T-cell (primary cell): Measurements from ENCODE around the gene RFNG. TPM values are rescaled to one million over a fixed set of nuclear protein-coding genes. Genes with fewer than 3 reads are reported as not detected.

ENCODE experiments used
- ATAC-seq, 4 experiments: fragments of 200-7000 bp in 3 of 4; fragments of 150-1000 bp in 1 of 4; cut with Tn5 transposase; replicated peaks in 1 of 4; 1 replicate in 3 of 4; 2 replicates in 1 of 4; pipeline ENCODE4 v1.10.0; 2021; ENCODE audit warnings: moderate library complexity in 3 of 4, mild to moderate bottlenecking in 2 of 4, moderate number of reproducible peaks in 1 of 4
- CTCF ChIA-PET, 2 donors: fragments of 300-600 bp; sonication (Branson Sonifier 250); formaldehyde crosslinking; loops; one replicate each; lab custom pipeline; 2022; ENCODE audit warnings: antibody characterized with exemption in 2 of 2; lab: Charles Lee
- POLR2A ChIA-PET, 2 donors: fragments of 300-600 bp; sonication (Branson Sonifier 250); formaldehyde crosslinking; loops; one replicate each; lab custom pipeline; 2022; ENCODE audit warnings: antibody characterized with exemption in 2 of 2; lab: Charles Lee
- DNase-seq, 35 experiments: peaks; one replicate each; pipeline versions ENCODE4 v3.0.0 to v3.0.0-alpha.2; 2013 to 2023
- H3K27ac ChIP-seq: one replicate; pipeline ENCODE4 v1.5.1; 2013; ENCODE audit warnings: low read length
- H3K27me3 ChIP-seq, 2 experiments: replicated peaks in 1 of 2; 1 replicate in 1 of 2; 2 replicates in 1 of 2; pipeline versions ENCODE4 v1.6.1 to v1.7.0; 2013; ENCODE audit warnings: low read length in 1 of 2, mixed read lengths in 1 of 2; ENCODE audit not compliant: control insufficient read depth in 2 of 2, insufficient read depth in 2 of 2; ENCODE audit errors: extremely low read depth in 1 of 2
- H3K36me3 ChIP-seq, 2 donors: 1 replicate in 1 of 2; 2 replicates in 1 of 2; pipeline versions ENCODE4 v1.6.1 to v1.7.0; 2013; ENCODE audit warnings: low read length in 1 of 2; ENCODE audit not compliant: control insufficient read depth in 2 of 2, insufficient read depth in 1 of 2; ENCODE audit errors: extremely low read depth in 1 of 2
- H3K4me1 ChIP-seq, 2 experiments: 1 replicate in 1 of 2; 2 replicates in 1 of 2; pipeline versions ENCODE4 v1.6.1 to v1.7.0; 2013; ENCODE audit warnings: low read length in 2 of 2, mixed read lengths in 1 of 2; ENCODE audit not compliant: insufficient read depth in 2 of 2, control insufficient read depth in 1 of 2; ENCODE audit errors: extremely low read depth in 1 of 2
- H3K4me3 ChIP-seq, 2 donors: 1 replicate in 1 of 2; 2 replicates in 1 of 2; pipeline versions ENCODE4 v1.5.1 to v1.7.0; 2013; ENCODE audit warnings: mild to moderate bottlenecking in 2 of 2, low read length in 1 of 2, moderate library complexity in 1 of 2; ENCODE audit not compliant: control insufficient read depth in 1 of 2; ENCODE audit errors: extremely low read depth in 1 of 2
- H3K9me3 ChIP-seq: 2 replicates; pipeline ENCODE4 v1.7.0; 2013
- H3K27ac Mint-ChIP-seq, 2 donors: one replicate each; pipeline ENCODE4 v1.8.0; 2020 to 2021; ENCODE audit warnings: mild to moderate bottlenecking in 2 of 2, mixed read lengths in 2 of 2
- H3K27me3 Mint-ChIP-seq, 2 donors: one replicate each; pipeline ENCODE4 v1.8.0; 2021 to 2022; ENCODE audit warnings: mixed read lengths in 2 of 2
- H3K36me3 Mint-ChIP-seq: one replicate; pipeline ENCODE4 v1.8.0; 2021; ENCODE audit warnings: mixed read lengths
- H3K4me1 Mint-ChIP-seq, 3 donors: one replicate each; pipeline ENCODE4 v1.8.0; 2020 to 2022; ENCODE audit warnings: mixed read lengths in 3 of 3, mild to moderate bottlenecking in 1 of 3
- H3K4me3 Mint-ChIP-seq, 3 donors: one replicate each; pipeline ENCODE4 v1.8.0; 2020 to 2022; ENCODE audit warnings: mild to moderate bottlenecking in 3 of 3, mixed read lengths in 3 of 3, moderate library complexity in 3 of 3
- H3K9me3 Mint-ChIP-seq, 3 donors: one replicate each; pipeline ENCODE4 v1.8.0; 2020 to 2022; ENCODE audit warnings: mixed read lengths in 3 of 3
- WGBS: methylation state at CpG from one replicate; pipeline ENCODE4 v1.1.5; 2013; ENCODE audit warnings: missing lambda C conversion rate; ENCODE audit not compliant: insufficient coverage; 5-methylcytosine and 5-hydroxymethylcytosine counted together
- total RNA-seq, 35 experiments: library from RNA in 6 of 35; stranded (reverse) in 6 of 35; fragments of 120-200 nt in 1 of 35; gene quantifications; one replicate each; pipeline versions ENCODE4 v1.2.1 to v1.2.4 and lab custom pipeline; 2013 to 2026

The RFNG gene
- total RNA-seq, 5 donors from 2014 or later (not counting 1 experiment from before 2014, with no cell fraction given): 31.5 to 38.6 (median 35.2) TPM

DNA sequence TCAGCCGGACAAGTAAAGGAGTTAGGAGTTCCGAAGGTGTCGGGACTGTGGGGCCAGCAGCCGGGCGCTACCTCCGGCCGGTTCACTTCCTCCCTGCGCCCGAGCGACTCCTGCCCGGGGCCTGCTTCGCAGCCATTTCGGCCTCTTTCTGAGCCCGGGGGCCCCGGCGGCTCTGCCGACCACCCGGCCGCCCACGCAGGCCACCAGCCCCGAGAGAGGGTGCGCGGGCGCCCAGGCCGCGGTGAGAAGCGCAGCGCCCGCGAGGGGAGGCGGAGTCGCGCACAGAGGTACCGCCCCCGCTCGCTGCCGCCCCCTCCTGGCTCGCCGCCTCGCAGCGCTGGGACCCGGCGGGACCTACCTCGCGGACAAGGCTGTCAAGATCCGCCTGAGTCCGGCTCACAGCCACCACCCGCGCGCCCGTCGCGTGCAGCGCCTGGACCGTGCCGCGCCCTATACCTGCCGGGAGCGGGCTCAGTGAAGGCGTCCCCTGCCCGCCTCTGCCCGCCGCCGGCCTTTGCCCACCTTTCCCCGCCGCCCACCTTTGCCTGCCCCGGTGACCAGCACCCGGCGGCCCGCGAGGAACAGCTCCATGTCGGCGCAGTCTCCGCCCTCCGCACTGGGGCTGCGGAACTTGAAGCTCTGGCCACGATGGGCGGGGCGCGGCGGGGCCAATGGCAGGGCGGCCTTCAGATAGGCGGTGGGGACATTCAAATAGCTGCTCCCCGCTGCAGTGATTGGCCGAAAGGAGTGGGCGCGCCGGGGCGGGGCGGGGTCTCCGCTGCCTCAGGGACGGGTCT lies 14.3 kb downstream of the RFNG start, which contains the start of gene DCXR:
TSS of gene DCXR (minus strand) at position 606 of the 797 bp plus-strand sequence. CDS start at position 591, 15 bp downstream.
- H3K27ac Mint-ChIP-seq: peak within 1 kb of the TSS; percentile 90 to 93
- DNase-seq (peak; percentile 87 to 97 (median 92)), ATAC-seq (peak; percentile 91 to 94 (median 94))
- under 1% methylated on average over 91 of the region's 92 CpGs for WGBS
- no peaks in the 10 kb centered on the region for H3K9me3 Mint-ChIP-seq
- no peaks in the 10 kb centered on the region for H3K9me3 ChIP-seq
- peak within 1 kb of the TSS; percentile 55 for H3K27ac ChIP-seq
- POLR2A ChIA-PET: interaction anchor here (0.5 to 1.0 kb wide), 3 partner anchors 15 to 99 kb away, joined by 4 to 6 read pairs (median 4); partner anchors contain the start of gene CENPX (in 1 of the 2)
- peaks cover 8 to 27% of the 10 kb centered on the region in 2 experiments for H3K4me1 ChIP-seq
- H3K4me1 Mint-ChIP-seq: peaks cover 16 to 31% (median 29%) of the 10 kb centered on the region in 3 donors
- CTCF ChIA-PET: interaction anchor here in 1 of 2 donors (0.6 to 1.6 kb wide), 12 partner anchors 9 to 263 kb away, joined by 3 to 17 read pairs (median 4); partner anchors contain the start of genes CENPX and LRRC45
- H3K36me3 ChIP-seq: peaks cover 0 to 5% of the 10 kb centered on the region in 2 donors
- no peaks in the 10 kb centered on the region for H3K27me3 Mint-ChIP-seq
- peaks cover 0 to 4% of the 10 kb centered on the region in 2 experiments for H3K27me3 ChIP-seq
- peaks cover 6% of the 10 kb centered on the region for H3K36me3 Mint-ChIP-seq
- H3K4me3 Mint-ChIP-seq: peak within 1 kb of the TSS; percentile 82 to 88 (median 87)
- H3K4me3 ChIP-seq: peak within 1 kb of the TSS; percentile 59 to 78

DNA sequence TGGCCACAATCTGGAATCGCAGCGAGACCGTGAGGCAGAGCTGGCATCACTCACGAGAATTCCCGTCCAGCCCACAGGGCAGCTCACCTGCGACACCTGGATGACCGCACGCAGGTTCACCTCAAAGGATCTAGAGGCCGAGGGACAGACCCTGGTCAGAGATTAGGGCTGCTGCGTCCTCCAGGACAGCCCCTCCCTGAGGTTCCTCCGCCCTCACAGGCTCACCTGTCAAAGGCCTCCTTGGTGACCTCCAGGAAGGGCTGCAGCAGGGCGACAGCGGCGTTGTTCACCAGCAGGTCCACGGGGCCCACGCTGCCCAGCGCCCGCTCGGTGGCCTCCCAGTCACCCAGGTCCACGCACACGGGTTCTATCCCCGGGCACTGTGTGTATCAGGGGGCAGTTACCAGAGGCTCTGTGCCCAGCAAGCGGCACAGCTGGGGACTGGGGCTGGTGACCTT lies 14.9 kb downstream of the RFNG start:
- Histone ChIP-seq H3K27ac (peak overlapping the region; percentile 55), H3K4me3 (peak overlapping the region; percentile 59 to 78), H3K9me3 (no peaks in the 10 kb centered on the region), H3K36me3 (peaks cover 0 to 5% of the 10 kb centered on the region in 2 donors), H3K27me3 (peaks cover 0 to 8% of the 10 kb centered on the region in 2 experiments), H3K4me1 (peaks cover 8 to 31% of the 10 kb centered on the region in 2 experiments)
- H3K27ac Mint-ChIP-seq: peak overlapping the region; percentile 39 to 59
- DNase-seq (no peak), ATAC-seq (no peak)
- ChIA-PET POLR2A (no interaction called here), CTCF (no interaction called here)
- peaks cover 16 to 31% (median 29%) of the 10 kb centered on the region in 3 donors for H3K4me1 Mint-ChIP-seq
- H3K4me3 Mint-ChIP-seq: peak overlapping the region; percentile 70 to 88 (median 72)
- H3K9me3 Mint-ChIP-seq: no peaks in the 10 kb centered on the region
- peaks cover 6% of the 10 kb centered on the region for H3K36me3 Mint-ChIP-seq
- 52% methylated on average over 22 of the region's 23 CpGs for WGBS
- no peaks in the 10 kb centered on the region for H3K27me3 Mint-ChIP-seq

DNA sequence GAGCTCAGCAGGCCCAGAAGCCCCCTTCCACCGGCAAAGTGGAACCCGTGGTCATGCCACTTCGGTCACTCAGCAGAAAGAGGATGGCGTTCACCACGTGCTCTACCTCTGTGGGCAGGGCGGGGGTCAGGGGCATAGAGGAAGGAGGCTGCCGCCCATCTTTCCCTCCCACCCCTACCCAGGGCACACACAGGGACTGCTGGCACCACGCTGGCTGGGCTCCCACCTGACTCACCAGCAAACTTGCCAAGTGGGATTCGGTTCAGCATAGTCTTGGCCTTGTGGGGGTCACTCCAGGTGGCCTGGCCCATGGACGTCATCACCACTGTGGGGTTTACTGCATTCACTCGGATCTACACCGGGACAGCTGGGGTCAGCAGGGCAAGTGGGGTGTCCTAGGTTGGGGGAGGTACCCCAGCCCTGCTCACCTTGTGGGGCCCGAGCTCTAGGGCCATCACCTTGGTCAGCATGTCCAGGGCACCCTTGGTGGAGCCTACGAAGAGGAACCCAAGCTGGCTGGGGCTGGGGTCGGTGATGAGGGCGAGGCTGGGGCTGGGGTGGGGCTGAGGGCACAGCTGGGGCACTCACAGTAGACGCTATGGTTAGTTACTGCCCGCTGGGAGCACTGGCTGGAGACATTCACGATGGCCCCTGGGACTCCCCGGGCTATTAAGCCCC lies 15.5 kb downstream of the RFNG start:
- Mint-ChIP-seq H3K36me3 (peaks cover 6% of the 10 kb centered on the region), H3K9me3 (no peaks in the 10 kb centered on the region), H3K27me3 (no peaks in the 10 kb centered on the region), H3K4me3 (peak overlapping the region; percentile 70 to 88 (median 72)), H3K4me1 (peaks cover 16 to 31% (median 29%) of the 10 kb centered on the region in 3 donors), H3K27ac (peak overlapping the region; percentile 27 to 39)
- Histone ChIP-seq H3K27ac (peak overlapping the region; percentile 55), H3K4me1 (peaks cover 8 to 32% of the 10 kb centered on the region in 2 experiments), H3K27me3 (peaks cover 0 to 8% of the 10 kb centered on the region in 2 experiments), H3K36me3 (peaks cover 0 to 5% of the 10 kb centered on the region in 2 donors), H3K9me3 (no peaks in the 10 kb centered on the region), H3K4me3 (peak overlapping the region in 1 of 2 donors; percentile 59)
- ChIA-PET CTCF (no interaction called here), POLR2A (interaction anchor here in 1 of 2 donors (0.9 kb wide), 1 partner anchor 40 kb away, joined by 3 read pairs; no protein-coding TSS in a partner anchor)
- DNase-seq: no peak
- ATAC-seq: no peak
- WGBS: 95% methylated on average over 18 of the region's 20 CpGs

DNA sequence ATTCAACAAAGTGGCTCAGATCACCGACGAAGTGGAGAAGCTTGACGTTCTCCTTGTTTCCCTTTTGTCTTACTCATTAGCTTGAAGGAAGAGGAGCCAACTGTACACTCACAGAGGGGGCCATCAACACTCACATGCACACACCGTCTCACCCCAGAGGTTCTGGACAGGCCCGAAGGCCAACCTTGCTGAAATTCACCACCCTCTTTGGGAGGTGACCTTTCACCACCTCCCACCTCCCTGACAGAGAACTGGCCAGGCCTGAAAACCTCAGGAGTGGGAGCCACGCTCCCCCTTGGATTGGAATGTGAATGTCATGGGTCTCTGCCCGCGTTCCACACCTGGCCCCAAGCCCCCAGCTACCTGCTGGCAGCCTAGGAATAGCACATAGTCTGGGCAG lies 16.1 kb downstream of the RFNG start:
- Histone ChIP-seq H3K9me3 (no peaks in the 10 kb centered on the region), H3K27me3 (peaks cover 0 to 8% of the 10 kb centered on the region in 2 experiments), H3K4me1 (peaks cover 8 to 38% of the 10 kb centered on the region in 2 experiments), H3K4me3 (no peak overlapping the region), H3K27ac (no peak overlapping the region), H3K36me3 (peaks cover 0 to 5% of the 10 kb centered on the region in 2 donors)
- H3K4me1 Mint-ChIP-seq: peaks cover 16 to 33% (median 30%) of the 10 kb centered on the region in 3 donors
- POLR2A ChIA-PET: interaction anchor here in 1 of 2 donors (0.9 kb wide), 1 partner anchor 41 kb away, joined by 3 read pairs; no protein-coding TSS in a partner anchor
- H3K9me3 Mint-ChIP-seq: no peaks in the 10 kb centered on the region
- H3K27ac Mint-ChIP-seq: peak overlapping the region; percentile 17 to 69
- ATAC-seq: no peak
- H3K27me3 Mint-ChIP-seq: no peaks in the 10 kb centered on the region
- 98% methylated on average over 6 of the region's 8 CpGs for WGBS
- no peak for DNase-seq
- CTCF ChIA-PET: interaction anchor here in 1 of 2 donors (1.0 kb wide), 1 partner anchor 512 kb away, joined by 3 read pairs; no protein-coding TSS in a partner anchor
- H3K4me3 Mint-ChIP-seq: peak overlapping the region; percentile 62 to 88 (median 70)
- peaks cover 6% of the 10 kb centered on the region for H3K36me3 Mint-ChIP-seq

DNA sequence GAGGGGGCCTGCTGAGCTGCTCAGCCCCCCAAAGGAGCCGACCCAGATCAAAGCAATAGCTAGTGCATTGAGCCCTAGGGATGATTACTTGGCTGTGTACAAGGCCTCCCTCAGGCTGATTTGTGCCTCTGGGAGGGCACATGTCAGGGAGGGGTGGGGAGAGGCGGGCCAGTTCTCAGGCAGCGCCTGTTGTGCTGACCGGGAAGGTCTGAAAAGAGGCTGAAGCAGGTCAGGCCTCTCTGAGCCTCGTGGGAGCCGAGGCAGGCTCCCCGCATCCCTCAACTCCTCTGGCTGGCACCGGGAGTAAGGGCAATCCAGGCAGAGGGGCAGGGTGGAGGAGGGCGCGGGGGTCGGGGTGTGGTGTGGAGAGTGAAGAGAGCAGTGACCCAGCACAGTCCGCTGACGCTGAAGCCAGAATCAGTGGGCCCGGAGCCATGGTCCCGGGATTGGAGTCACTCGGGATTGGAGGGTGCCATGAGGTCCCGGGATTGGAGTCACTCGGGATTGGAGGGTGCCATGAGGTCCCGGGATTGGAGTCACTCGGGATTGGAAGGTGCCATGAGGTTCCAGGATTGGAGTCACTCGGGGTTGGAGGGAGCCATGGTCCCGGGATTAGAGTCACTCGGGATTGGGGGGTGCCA lies 17.1 kb downstream of the RFNG start:
- Mint-ChIP-seq H3K27ac (no peak overlapping the region), H3K36me3 (peaks cover 6% of the 10 kb centered on the region), H3K4me3 (peak overlapping the region; percentile 41 to 88 (median 58)), H3K4me1 (peaks cover 20 to 39% (median 37%) of the 10 kb centered on the region in 3 donors), H3K9me3 (no peaks in the 10 kb centered on the region), H3K27me3 (no peaks in the 10 kb centered on the region)
- Histone ChIP-seq H3K27ac (no peak overlapping the region), H3K36me3 (peaks cover 0 to 5% of the 10 kb centered on the region in 2 donors), H3K4me1 (peaks cover 10 to 48% of the 10 kb centered on the region in 2 experiments), H3K27me3 (peaks cover 0 to 12% of the 10 kb centered on the region in 2 experiments), H3K4me3 (no peak overlapping the region), H3K9me3 (no peaks in the 10 kb centered on the region)
- WGBS: 98% methylated on average over 11 of the region's 23 CpGs
- ATAC-seq: no peak
- ChIA-PET CTCF (interaction anchor here in 1 of 2 donors (1.0 kb wide), 1 partner anchor 513 kb away, joined by 3 read pairs; no protein-coding TSS in a partner anchor), POLR2A (interaction anchor here in 1 of 2 donors (0.6 kb wide), 1 partner anchor 89 kb away, joined by 4 read pairs; no protein-coding TSS in a partner anchor)
- DNase-seq: no peak
